GM15510 (cell line): ENCODE measurements around the gene ACAA1.

Experiments used
- POLR2A ChIP-seq: IDR thresholded peaks from 3 replicates; pipeline ENCODE4 v1.6.1; 2011; ENCODE audit warnings: borderline replicate concordance; ENCODE audit not compliant: insufficient read length; ENCODE audit errors: extremely low read depth

ACAA1 gene

GRCh38 chr3:38158472-38158871 lies 21.5 kb upstream of the ACAA1 start:
- TF ChIP-seq POLR2A, result no peak

GRCh38 chr3:38157595-38157994 lies 20.7 kb upstream of the ACAA1 start:
- TF ChIP-seq POLR2A, result no peak

- no peak for TF ChIP-seq POLR2A
Observed at GRCh38 chr3:38157117-38157516, 20.2 kb upstream of the ACAA1 start.

- TF ChIP-seq POLR2A, result no peak
Observed at GRCh38 chr3:38155825-38156224, 18.9 kb upstream of the ACAA1 start.

GRCh38 chr3:38154625-38155255 lies 17.8 kb upstream of the ACAA1 start:
- TF ChIP-seq POLR2A, result no peak

GRCh38 chr3:38154033-38154494 lies 17.1 kb upstream of the ACAA1 start:
- TF ChIP-seq POLR2A, result no peak

- TF ChIP-seq POLR2A, result no peak
Observed at GRCh38 chr3:38153221-38153620, 16.3 kb upstream of the ACAA1 start.

GRCh38 chr3:38152609-38153008 lies 15.7 kb upstream of the ACAA1 start:
- TF ChIP-seq POLR2A, result no peak

- no peak for TF ChIP-seq POLR2A
Observed at GRCh38 chr3:38151667-38152265, 14.8 kb upstream of the ACAA1 start.

- TF ChIP-seq POLR2A, result no peak
Observed at GRCh38 chr3:38150780-38151528, 14.0 kb upstream of the ACAA1 start.

GRCh38 chr3:38149708-38150107 lies 12.8 kb upstream of the ACAA1 start:
- TF ChIP-seq POLR2A, result no peak

- TF ChIP-seq POLR2A, result no peak
Observed at GRCh38 chr3:38148311-38148882, 11.5 kb upstream of the ACAA1 start.

- no peak for TF ChIP-seq POLR2A
Observed at GRCh38 chr3:38147421-38147820, 10.5 kb upstream of the ACAA1 start.

- no peak for TF ChIP-seq POLR2A
Observed at GRCh38 chr3:38146504-38146903, 9.6 kb upstream of the ACAA1 start.

GRCh38 chr3:38143511-38143910 lies 6.6 kb upstream of the ACAA1 start:
- TF ChIP-seq POLR2A, result no peak
